Measurements from ENCODE around the gene TMEM132C. TPM values are rescaled to one million over a fixed set of nuclear protein-coding genes. Genes with fewer than 3 reads are reported as not detected.
A peak's percentile ranks its signal among the peaks of the same experiment; 100 is the strongest.

The TMEM132C gene
- total RNA-seq, 1 donor from 2014 or later = 0.29 TPM

DNA sequence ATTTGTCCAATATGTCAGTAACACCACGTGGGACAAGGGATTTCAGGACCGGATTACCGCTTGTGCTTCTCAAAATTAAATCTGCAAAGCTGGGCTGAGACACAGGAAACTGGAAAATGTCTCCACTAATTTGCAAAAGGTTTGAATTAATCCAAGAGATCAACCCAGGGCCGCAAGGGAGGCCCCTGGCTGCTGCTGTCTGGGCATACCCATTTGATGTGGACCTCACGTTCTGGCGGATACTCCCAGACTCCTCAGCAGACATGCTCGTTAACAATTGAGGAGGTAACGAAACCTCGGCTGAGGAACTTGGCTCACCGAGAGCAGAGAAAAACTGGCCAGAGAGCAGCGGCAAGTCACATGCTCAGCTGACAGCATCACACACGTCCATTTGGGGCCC, 376.2 kb downstream of the TMEM132C start:
- H3K4me1 Mint-ChIP-seq (ENCODE audit: low read depth) = peaks cover 2% of the 10 kb centered on the region
- no peaks in the 10 kb centered on the region for H3K36me3 Mint-ChIP-seq (ENCODE audit: insufficient read depth)
- TF ChIP-seq, protein P1, sequence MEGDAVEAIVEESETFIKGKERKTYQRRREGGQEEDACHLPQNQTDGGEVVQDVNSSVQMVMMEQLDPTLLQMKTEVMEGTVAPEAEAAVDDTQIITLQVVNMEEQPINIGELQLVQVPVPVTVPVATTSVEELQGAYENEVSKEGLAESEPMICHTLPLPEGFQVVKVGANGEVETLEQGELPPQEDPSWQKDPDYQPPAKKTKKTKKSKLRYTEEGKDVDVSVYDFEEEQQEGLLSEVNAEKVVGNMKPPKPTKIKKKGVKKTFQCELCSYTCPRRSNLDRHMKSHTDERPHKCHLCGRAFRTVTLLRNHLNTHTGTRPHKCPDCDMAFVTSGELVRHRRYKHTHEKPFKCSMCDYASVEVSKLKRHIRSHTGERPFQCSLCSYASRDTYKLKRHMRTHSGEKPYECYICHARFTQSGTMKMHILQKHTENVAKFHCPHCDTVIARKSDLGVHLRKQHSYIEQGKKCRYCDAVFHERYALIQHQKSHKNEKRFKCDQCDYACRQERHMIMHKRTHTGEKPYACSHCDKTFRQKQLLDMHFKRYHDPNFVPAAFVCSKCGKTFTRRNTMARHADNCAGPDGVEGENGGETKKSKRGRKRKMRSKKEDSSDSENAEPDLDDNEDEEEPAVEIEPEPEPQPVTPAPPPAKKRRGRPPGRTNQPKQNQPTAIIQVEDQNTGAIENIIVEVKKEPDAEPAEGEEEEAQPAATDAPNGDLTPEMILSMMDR (IDR thresholded peaks at IDR 0.05; ENCODE audit: unreplicated experiment) = no peak
- no peak overlapping the region for H3K4me3 Mint-ChIP-seq (ENCODE audit: low read depth)
- no peak for DNase-seq (ENCODE audit: low spot score, unreplicated experiment)
- peaks cover 9% of the 10 kb centered on the region for H3K9me3 Mint-ChIP-seq (ENCODE audit: low read depth)
- no peak overlapping the region for H3K27ac Mint-ChIP-seq
- peaks cover 22% of the 10 kb centered on the region for H3K27me3 Mint-ChIP-seq

DNA sequence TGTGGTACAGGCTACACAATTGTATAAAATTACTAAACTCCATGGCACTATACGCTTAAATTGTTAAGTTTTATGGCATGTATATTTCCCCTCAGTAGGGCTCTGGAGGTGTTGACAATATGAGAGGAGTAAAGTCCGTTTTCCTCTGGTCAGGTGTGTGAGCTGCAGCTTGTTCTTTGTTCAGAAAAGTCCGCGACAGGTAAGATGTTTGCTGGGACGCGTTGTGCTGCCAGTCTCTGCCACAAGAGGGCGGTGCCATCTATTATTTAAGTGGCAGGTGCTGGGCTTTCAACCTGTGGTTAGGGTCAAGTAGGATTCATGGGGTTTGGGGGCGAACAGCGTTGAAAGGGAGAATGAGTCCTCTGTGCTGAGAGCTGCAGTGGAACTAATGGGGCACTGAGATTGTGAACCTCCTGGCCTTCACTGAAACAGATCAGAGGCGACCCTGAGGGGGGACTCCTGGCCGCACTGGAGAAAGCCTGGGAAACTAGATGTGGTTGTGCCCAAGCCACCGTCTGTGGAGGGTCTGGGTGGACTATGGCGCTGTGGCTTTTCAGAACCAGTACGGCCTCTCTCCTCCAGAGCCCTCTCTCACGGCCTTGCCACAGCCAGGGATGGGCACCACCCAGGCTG, 377.8 kb downstream of the TMEM132C start:
- Mint-ChIP-seq H3K9me3 (ENCODE audit: low read depth) (peaks cover 15% of the 10 kb centered on the region), H3K4me3 (ENCODE audit: low read depth) (no peak overlapping the region), H3K4me1 (ENCODE audit: low read depth) (peaks cover 2% of the 10 kb centered on the region), H3K36me3 (ENCODE audit: insufficient read depth) (no peaks in the 10 kb centered on the region), H3K27me3 (peaks cover 25% of the 10 kb centered on the region), H3K27ac (peak overlapping the region; percentile 12)
- peak; percentile 56 for DNase-seq (ENCODE audit: low spot score, unreplicated experiment)
- TF ChIP-seq, protein P1 (IDR thresholded peaks at IDR 0.05; ENCODE audit: unreplicated experiment) = peak; percentile 88

DNA sequence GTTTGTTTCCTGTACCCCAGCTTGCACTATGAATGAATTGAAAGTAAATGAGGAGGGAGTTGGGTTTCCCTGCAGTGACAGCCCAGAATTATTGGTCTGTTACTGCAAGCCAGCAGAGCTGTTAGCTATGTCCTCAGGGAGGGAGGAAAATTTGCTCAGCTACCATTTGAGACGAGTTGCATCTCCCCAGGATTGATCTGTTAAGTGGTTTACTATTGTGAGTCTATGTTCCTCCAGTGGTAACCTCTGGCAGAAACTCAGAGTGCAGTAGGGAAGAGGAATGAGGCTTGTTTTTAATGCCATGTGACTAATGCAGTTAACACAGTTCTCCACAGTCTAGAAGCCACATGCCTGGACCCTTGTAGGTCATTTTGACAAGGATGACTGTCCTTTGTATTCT, 382.9 kb downstream of the TMEM132C start:
- H3K27ac Mint-ChIP-seq = no peak overlapping the region
- H3K36me3 Mint-ChIP-seq (ENCODE audit: insufficient read depth) = no peaks in the 10 kb centered on the region
- DNase-seq (ENCODE audit: low spot score, unreplicated experiment) = no peak
- peaks cover 2% of the 10 kb centered on the region for H3K4me1 Mint-ChIP-seq (ENCODE audit: low read depth)
- H3K4me3 Mint-ChIP-seq (ENCODE audit: low read depth) = no peak overlapping the region
- peaks cover 15% of the 10 kb centered on the region for H3K9me3 Mint-ChIP-seq (ENCODE audit: low read depth)
- TF ChIP-seq, protein P1 (IDR thresholded peaks at IDR 0.05; ENCODE audit: unreplicated experiment) = no peak
- H3K27me3 Mint-ChIP-seq = peaks cover 17% of the 10 kb centered on the region

DNA sequence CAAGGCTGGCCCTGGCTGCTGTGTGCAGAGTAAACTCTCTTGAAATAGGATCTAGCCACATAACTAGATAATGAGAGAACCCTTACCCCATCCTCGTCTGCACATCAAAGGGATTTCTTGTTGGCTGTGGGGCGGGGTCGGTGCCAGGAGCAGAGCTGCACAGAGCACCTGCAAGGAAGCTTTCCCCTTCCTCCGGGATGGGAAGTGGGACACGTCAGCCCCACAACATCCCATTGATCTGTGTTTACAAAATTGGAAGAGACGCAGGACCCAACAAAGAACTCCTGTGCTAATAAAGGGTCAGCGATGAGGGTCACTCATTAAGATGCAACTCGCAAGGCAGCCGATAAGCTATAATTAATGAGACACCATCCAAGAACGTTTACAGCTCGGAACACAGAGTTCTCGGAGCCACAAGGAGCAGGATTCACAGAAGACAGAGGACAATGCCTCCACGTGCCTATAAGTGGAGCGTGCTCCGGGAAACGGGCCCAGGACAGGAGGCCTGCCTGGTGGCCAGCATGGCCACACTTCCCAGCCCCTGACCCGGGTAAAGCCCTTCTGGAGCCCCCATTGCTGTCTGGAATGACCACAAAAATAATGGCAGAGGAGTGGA, 385.3 kb downstream of the TMEM132C start:
- H3K9me3 Mint-ChIP-seq (ENCODE audit: low read depth) = peaks cover 15% of the 10 kb centered on the region

DNA sequence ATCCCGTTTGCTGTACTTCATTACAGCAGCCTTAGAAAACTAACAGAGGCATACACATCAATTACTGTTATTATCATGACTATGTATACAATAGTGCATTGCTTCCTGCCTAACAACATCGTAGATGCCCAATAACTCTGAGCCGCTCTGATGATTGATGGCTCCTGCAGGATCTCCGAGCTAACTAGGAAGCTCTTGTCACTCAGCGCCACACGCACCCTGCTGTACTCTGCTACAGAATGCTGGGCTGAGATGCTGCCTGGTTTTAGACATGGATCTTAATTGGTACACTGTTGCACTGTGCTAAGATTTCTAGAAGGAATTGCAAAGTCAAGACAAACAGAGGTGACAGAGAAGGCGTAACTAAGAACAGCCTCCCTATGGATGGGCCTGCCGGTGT, 387.5 kb downstream of the TMEM132C start:
- no peak for DNase-seq (ENCODE audit: low spot score, unreplicated experiment)
- H3K4me3 Mint-ChIP-seq (ENCODE audit: low read depth) = no peak overlapping the region
- H3K9me3 Mint-ChIP-seq (ENCODE audit: low read depth) = no peaks in the 10 kb centered on the region
- H3K27ac Mint-ChIP-seq = no peak overlapping the region
- TF ChIP-seq, protein P1 (IDR thresholded peaks at IDR 0.05; ENCODE audit: unreplicated experiment) = no peak
- peaks cover 2% of the 10 kb centered on the region for H3K4me1 Mint-ChIP-seq (ENCODE audit: low read depth)
- peaks cover 6% of the 10 kb centered on the region for H3K27me3 Mint-ChIP-seq
- no peaks in the 10 kb centered on the region for H3K36me3 Mint-ChIP-seq (ENCODE audit: insufficient read depth)

More for the DNA sequence above, 385.3 kb downstream of the TMEM132C start:
- no peak for DNase-seq (ENCODE audit: low spot score, unreplicated experiment)
- H3K27me3 Mint-ChIP-seq = peaks cover 9% of the 10 kb centered on the region
- no peaks in the 10 kb centered on the region for H3K36me3 Mint-ChIP-seq (ENCODE audit: insufficient read depth)
- no peak overlapping the region for H3K27ac Mint-ChIP-seq
- H3K4me1 Mint-ChIP-seq (ENCODE audit: low read depth) = peaks cover 2% of the 10 kb centered on the region
- TF ChIP-seq, protein P1 (IDR thresholded peaks at IDR 0.05; ENCODE audit: unreplicated experiment) = no peak
- no peak overlapping the region for H3K4me3 Mint-ChIP-seq (ENCODE audit: low read depth)

Measured in progenitor cell of endocrine pancreas (in vitro differentiated cells).